Right ventricle myocardium inferior (tissue), 1 donor: Measurements from ENCODE around the gene FTL. TPM values are rescaled to one million over a fixed set of nuclear protein-coding genes. Genes with fewer than 3 reads are reported as not detected.
A peak's percentile ranks its signal among the peaks of the same experiment; 100 is the strongest.

Experiments
- ATAC-seq: fragments of 200-7000 bp; cut with Tn5 transposase; one replicate; pipeline ENCODE4 v1.9.1; 2020; ENCODE audit warnings: mild to moderate bottlenecking, moderate library complexity
- DNase-seq: peaks from one replicate; pipeline ENCODE4 v3.0.0; 2021; ENCODE audit errors: missing footprints
- intact Hi-C: fragments of 100-400 bp; cut with DNase I; formaldehyde crosslinking; loops from one replicate; pipeline ENCODE4 v1.11.0; 2022
- total RNA-seq: library from RNA; stranded (reverse); fragmentation: NEBNext Ultra II Directional; extraction: Animal tissue kit (Norgen Biotek cat#: 25700); gene quantifications from one replicate; pipeline ENCODE4 v1.2.1, GENCODE V29; 2021
- donor health status: DM: no; HTN: yes; CAD: no; lungs with severe emphysema.

FTL gene
- total RNA-seq, 1 donor from 2014 or later = 1,007 TPM

- intact Hi-C loops = no loop called here
- ATAC-seq = no peak
- peak; percentile 85 for DNase-seq
These were observed 2.9 kb upstream of the FTL start for GRCh38 chr19:48962029-48962848.

GRCh38 chr19:48962849-48963165 lies 2.3 kb upstream of the FTL start:
- intact Hi-C loops = no loop called here
- DNase-seq (no peak), ATAC-seq (no peak)

- intact Hi-C loops = loop anchor here (2.0 kb wide), 2 partner anchors 29 to 91 kb away; partner anchors contain the start of genes GYS1, PPP1R15A and RUVBL2
- peak; percentile 9 for ATAC-seq
These were observed 1.5 kb upstream of the FTL start for GRCh38 chr19:48963371-48964204.

GRCh38 chr19:48964205-48965039 lies 687 bp upstream of the FTL start:
- intact Hi-C loops = loop anchor here (2.0 kb wide), 2 partner anchors 28 to 92 kb away; partner anchors contain the start of genes GYS1, PPP1R15A and RUVBL2

More at GRCh38 chr19:48963371-48964204, 1.5 kb upstream of the FTL start:
- peak; percentile 89 for DNase-seq

GRCh38 chr19:48965806-48966540 lies 864 bp downstream of the FTL start:
- peak; percentile 60 for ATAC-seq
- DNase-seq = peak; percentile 96
- intact Hi-C loops = loop anchor here (2.0 kb wide), 2 partner anchors 27 to 93 kb away; partner anchors contain the start of genes GYS1, PPP1R15A and RUVBL2

More at GRCh38 chr19:48964205-48965039, 687 bp upstream of the FTL start:
- no peak for DNase-seq
- no peak for ATAC-seq

GRCh38 chr19:48966541-48967345 lies 1.6 kb downstream of the FTL start:
- no peak for ATAC-seq
- intact Hi-C loops = no loop called here
- DNase-seq = no peak

GRCh38 chr19:48967346-48968178 lies 2.5 kb downstream of the FTL start:
- intact Hi-C loops = no loop called here
- peak; percentile 4 for ATAC-seq
- DNase-seq = no peak

- intact Hi-C loops = no loop called here
- no peak for DNase-seq
- ATAC-seq = no peak
These were observed 3.1 kb downstream of the FTL start for GRCh38 chr19:48968179-48968661.

- intact Hi-C loops = no loop called here
- DNase-seq (no peak), ATAC-seq (no peak)
These were observed 3.7 kb downstream of the FTL start for GRCh38 chr19:48968813-48969218.

- intact Hi-C loops = loop anchor here (5.0 kb wide), 1 partner anchor 172 kb away; no protein-coding TSS in a partner anchor
- DNase-seq = no peak
These were observed 4.4 kb downstream of the FTL start for GRCh38 chr19:48969276-48970138.

GRCh38 chr19:48970139-48970766 lies 5.1 kb downstream of the FTL start:
- intact Hi-C loops = loop anchor here (5.0 kb wide), 1 partner anchor 173 kb away; no protein-coding TSS in a partner anchor
- no peak for ATAC-seq

More at GRCh38 chr19:48969276-48970138, 4.4 kb downstream of the FTL start:
- ATAC-seq = no peak

GRCh38 chr19:48970923-48971395 lies 5.8 kb downstream of the FTL start:
- DNase-seq (peak; percentile 91), ATAC-seq (peak; percentile 62)
- intact Hi-C loops = loop anchor here (5.0 kb wide), 1 partner anchor 174 kb away; no protein-coding TSS in a partner anchor

More at GRCh38 chr19:48970139-48970766, 5.1 kb downstream of the FTL start:
- DNase-seq = no peak

- intact Hi-C loops = loop anchor here (5.0 kb wide), 1 partner anchor 339 kb away; the partner anchor contains the start of gene DBP
- DNase-seq (no peak), ATAC-seq (no peak)
These were observed 11.1 kb downstream of the FTL start for GRCh38 chr19:48975947-48976847.
